WI38 (cell line): Measurements from ENCODE around the gene UBQLN4.

ENCODE experiments used
- H3K4me3 ChIP-seq: 2 replicates; pipeline ENCODE4 v1.5.1; 2011; ENCODE audit warnings: low read depth, mild to moderate bottlenecking, control low read depth, low read length
- TF ChIP-seq, protein P1 (sequence below): IDR thresholded peaks from 2 replicates; pipeline ENCODE4 v1.5.1; 2012; ENCODE audit warnings: low read depth, mild to moderate bottlenecking, control low read depth, low read length

UBQLN4 gene

DNA sequence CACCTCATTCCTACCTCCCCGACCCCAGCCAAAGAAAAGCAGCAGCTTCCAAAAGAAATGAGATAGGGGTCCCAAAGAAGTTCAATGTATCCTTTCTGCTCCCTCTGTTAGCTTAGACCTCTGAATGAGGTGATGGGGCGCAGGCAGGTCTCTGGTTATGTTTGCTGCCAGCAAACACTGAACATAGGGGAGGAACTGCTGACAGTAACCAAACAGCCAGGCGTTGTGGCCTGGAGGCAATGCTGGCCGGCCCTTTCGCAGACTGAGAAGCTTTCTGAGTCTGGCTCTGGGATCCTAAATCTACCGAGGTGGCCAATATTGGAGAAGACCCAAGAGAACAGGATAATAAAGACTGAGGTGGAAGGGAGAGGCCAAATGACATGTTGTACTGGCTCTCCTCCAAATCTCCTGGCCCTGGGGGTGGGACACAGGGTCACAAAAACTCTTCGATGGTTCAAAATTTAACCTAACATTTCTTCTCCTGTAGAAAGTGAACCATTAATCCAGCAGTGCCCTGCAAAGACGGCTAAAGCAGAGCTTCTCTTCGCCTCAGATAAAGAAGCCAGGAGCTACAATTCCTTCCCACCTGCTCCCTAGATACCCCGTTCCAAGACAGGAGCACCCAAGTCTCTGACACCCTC, 52.5 kb downstream of the UBQLN4 start:
- TF ChIP-seq, protein P1, sequence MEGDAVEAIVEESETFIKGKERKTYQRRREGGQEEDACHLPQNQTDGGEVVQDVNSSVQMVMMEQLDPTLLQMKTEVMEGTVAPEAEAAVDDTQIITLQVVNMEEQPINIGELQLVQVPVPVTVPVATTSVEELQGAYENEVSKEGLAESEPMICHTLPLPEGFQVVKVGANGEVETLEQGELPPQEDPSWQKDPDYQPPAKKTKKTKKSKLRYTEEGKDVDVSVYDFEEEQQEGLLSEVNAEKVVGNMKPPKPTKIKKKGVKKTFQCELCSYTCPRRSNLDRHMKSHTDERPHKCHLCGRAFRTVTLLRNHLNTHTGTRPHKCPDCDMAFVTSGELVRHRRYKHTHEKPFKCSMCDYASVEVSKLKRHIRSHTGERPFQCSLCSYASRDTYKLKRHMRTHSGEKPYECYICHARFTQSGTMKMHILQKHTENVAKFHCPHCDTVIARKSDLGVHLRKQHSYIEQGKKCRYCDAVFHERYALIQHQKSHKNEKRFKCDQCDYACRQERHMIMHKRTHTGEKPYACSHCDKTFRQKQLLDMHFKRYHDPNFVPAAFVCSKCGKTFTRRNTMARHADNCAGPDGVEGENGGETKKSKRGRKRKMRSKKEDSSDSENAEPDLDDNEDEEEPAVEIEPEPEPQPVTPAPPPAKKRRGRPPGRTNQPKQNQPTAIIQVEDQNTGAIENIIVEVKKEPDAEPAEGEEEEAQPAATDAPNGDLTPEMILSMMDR, result no peak
- no peak overlapping the region for H3K4me3 ChIP-seq

DNA sequence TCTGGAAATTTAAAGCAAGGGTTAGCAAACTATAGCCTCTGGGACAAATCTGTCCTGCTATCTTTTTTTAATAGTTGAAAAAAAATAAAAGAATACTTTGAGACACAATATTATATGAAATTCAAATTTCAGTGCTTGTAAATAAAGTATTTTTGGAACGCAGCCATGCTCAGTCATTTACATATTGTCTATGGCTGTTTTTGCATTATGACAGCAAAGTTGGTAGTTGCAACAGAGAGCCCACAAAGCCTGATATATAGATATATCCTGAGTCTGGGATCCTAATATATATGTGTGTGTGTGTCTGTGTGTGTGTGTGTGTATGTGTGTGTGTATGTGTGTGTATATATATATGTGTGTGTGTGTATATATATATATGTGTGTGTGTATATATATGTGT, 53.6 kb downstream of the UBQLN4 start:
- TF ChIP-seq, protein P1, result no peak
- no peak overlapping the region for H3K4me3 ChIP-seq

DNA sequence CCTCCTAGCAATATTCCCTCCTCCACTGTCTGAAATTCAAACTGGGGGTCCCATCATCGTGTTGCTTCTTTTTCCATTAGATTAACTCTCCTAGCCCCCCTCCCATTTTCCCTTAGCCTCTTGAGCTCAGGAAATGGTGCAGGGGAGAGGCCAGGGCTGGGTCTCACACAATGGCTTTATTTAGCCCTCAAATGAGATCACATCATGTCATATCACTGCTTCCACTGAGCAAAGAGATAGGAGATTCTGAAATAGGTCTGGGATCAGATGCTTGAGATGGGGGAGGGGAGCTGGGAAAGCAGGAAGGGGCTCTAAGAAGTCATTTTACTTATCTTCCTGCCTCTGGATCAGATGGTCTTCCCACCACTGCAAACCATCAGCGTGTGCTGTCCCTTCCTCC, 57.4 kb downstream of the UBQLN4 start:
- no peak overlapping the region for H3K4me3 ChIP-seq
- TF ChIP-seq, protein P1, result no peak

DNA sequence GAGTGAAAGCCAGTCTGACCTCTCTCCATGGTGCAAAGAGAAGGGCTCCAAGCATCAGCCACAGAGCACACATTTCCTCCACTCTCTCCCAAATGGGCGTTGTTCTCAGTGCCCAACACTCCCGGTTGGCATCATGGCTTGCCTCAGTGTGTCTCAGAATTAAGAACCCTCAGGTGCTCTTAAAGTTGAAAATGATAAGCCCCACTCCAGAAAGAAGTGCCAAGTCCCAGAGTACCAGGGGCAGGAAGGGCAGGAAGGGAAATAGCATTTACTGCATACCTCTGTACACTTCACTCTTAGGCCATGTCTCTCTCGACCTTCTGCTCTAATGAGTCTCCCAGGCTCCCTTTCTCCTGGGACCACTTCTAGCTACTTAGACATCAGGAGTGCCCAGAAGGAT, 60.0 kb downstream of the UBQLN4 start:
- TF ChIP-seq, protein P1, result no peak
- H3K4me3 ChIP-seq, result no peak overlapping the region

DNA sequence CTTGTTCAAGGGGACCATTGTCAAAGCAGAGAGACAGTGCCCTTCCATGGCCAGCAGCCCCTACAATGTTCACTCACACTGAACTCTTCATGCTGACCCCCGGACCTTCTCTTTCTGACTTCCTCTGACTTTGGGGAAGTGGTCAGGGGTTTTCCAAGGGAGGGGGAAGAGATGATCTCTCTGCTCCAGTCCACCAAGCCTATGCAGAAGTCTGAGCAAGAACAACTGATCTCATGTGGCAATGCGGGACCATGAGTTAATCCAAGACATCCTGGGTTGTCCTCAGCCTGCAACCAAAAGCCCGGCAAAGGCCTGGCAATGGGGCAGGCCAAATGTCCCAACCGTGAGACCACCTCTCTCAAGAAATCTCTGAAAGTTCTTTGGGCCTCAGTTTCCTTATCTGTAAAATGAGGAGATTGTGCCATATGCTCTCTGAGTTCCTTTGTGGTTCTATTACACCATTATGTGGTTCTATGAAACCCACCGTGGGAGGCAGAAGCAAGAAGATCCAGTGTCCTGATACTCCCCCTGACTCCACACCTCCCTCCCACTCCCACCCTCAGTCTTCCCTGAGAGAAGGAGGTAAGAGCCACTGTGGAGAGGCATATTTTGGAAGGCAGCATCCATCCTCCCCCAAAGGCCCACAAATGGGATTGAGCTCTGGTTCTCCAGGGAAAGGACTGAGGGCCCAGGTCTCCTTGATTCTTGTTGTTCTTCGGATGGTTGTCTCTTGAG, 63.4 kb downstream of the UBQLN4 start:
- no peak overlapping the region for H3K4me3 ChIP-seq
- TF ChIP-seq, protein P1, result no peak

DNA sequence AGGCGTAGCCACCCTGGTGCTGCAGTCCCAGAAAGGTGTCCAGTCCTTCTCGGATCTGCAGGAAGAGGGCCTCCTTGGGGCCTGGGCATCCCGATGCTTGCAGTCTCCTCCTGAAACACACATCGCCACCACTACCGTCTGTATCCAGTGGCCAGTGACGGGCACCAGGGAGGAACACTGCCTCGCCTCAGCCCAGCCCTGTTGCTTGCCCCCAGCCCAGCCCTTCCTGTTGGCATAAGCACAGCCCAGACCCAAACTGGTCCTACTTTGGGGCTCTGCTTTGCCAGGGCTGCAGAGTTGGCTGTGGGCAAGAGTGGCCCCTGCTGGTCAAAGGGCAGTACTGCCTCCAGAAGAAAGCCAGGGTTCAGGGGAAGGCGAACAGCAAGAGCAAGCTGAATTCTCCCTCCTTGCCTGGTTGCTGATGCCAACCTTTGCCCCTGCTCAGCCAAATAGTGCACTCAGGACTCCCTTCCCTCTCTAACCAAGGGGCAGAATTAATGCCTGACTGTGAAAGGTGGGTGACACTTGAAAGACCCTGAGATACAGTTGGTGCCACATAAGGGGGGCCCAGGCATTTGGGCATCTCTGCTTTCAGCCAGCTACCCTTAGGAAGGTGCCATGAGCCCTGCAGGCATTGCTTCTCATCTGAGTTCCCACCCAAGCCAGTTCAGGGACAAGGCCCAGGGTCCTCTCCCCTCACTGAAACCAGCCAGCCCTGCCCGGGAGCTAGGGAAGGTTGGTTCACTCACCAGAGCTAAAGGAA, 64.2 kb downstream of the UBQLN4 start:
- TF ChIP-seq, protein P1, result peak; percentile 97
- H3K4me3 ChIP-seq, result no peak overlapping the region
